ENCODE data around the gene TPRA1.

Gene TPRA1

GRCh38 chr3:127590593-127591465, at the start of gene TPRA1:
TSS of gene TPRA1 (minus strand) at chr3:127590733. CDS start at chr3:127580146, 10,587 bp downstream.
- DNase-seq (ENCODE audit: low read depth), result peak; percentile 96

DNA sequence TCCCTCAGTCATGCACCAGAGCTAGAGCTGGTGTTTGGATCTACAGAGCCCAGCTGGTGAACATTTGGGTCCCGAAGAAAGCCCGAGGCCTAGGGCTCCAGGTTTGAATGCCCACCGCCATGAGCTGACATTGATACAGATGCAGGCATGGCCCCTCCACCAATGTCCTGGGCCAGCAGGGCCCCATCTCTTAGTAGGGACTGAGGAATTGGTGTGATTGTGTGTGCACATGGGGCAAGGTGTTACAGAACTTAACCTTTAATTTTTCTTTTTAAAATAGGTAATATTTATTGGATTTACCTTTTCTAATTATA, 49.5 kb upstream of the TPRA1 start:
- DNase-seq (ENCODE audit: low read depth), result no peak

- DNase-seq (ENCODE audit: low read depth), result peak; percentile 20
Measured at GRCh38 chr3:127639173-127640041, 48.9 kb upstream of the TPRA1 start.

DNA sequence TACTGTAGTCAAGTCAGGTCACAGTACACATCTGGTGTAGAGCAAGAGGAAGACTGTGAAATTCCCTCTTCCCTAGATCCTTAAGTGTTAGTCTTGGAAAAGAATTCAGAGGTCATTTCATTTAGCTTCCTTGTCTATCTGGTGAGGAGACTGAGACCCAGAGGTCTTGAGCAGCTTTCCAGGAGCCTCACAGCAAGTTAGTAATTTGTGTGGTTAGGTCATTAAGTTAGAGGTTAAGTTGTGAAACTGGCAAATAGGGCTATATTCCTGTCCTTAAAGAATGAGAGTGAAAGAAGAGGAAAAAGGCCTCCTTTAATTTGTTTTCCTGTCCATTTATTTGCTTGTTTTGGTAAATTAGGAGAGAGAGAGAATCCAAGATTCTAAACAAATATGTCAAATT, 47.4 kb upstream of the TPRA1 start:
- no peak for DNase-seq (ENCODE audit: low read depth)

GRCh38 chr3:127637546-127637945, 47.0 kb upstream of the TPRA1 start:
- no peak for DNase-seq (ENCODE audit: low read depth)

DNA sequence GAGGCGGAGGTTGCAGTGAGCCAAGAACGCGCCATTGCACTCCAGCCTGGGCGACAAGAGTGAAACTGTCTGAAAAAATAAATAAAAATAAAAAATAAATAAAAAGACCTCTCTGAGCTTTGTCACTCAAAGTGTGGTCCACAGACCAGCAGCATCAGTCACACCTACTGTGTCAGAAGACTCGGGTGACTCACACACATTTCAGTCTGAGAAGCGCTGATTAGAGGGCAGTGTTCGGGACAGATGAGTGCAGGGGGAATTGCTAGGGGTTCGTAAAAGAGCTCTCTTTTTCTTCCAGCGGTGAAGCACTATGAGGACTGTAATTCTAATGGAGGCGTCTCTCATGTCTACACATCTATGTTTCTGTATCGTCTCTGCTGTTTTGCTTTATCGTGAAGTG, 44.1 kb upstream of the TPRA1 start:
- DNase-seq (ENCODE audit: low read depth), result no peak

GRCh38 chr3:127632035-127632820, 41.7 kb upstream of the TPRA1 start:
- DNase-seq (ENCODE audit: low read depth), result no peak

GRCh38 chr3:127630811-127631714, 40.5 kb upstream of the TPRA1 start:
- DNase-seq (ENCODE audit: low read depth), result no peak

- DNase-seq (ENCODE audit: low read depth), result no peak
Measured at GRCh38 chr3:127629467-127630403, 39.2 kb upstream of the TPRA1 start.

- DNase-seq (ENCODE audit: low read depth), result peak; percentile 59
Measured at GRCh38 chr3:127628788-127629466, 38.4 kb upstream of the TPRA1 start, which contains the start of gene PODXL2. TSS of gene PODXL2 (plus strand) at chr3:127629185. CDS start at chr3:127629220, 35 bp downstream.

GRCh38 chr3:127628426-127628787, 37.9 kb upstream of the TPRA1 start:
- no peak for DNase-seq (ENCODE audit: low read depth)

- no peak for DNase-seq (ENCODE audit: low read depth)
Measured at GRCh38 chr3:127625821-127626220, 35.3 kb upstream of the TPRA1 start.

- DNase-seq (ENCODE audit: low read depth), result no peak
Measured at GRCh38 chr3:127624063-127624462, 33.5 kb upstream of the TPRA1 start.

GRCh38 chr3:127622772-127623576, 32.4 kb upstream of the TPRA1 start:
- DNase-seq (ENCODE audit: low read depth), result no peak

DNA sequence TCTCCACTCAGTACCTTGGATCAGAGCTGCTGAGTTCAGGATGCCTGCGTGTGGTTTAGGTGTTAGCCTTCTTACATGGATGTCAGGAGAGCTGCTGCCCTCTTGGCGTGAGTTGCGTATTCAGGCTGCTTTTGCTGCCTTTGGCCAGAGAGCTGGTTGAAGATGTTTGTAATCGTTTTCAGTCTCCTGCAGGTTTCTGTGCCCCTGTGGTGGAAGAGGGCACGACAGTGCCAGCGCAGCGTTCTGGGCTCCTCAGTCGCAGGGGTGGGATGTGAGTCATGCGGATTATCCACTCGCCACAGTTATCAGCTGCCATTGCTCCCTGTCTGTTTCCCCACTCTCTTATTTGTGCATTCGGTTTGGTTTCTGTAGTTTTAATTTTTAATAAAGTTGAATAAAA, 31.5 kb upstream of the TPRA1 start:
- DNase-seq (ENCODE audit: low read depth), result no peak

DNA sequence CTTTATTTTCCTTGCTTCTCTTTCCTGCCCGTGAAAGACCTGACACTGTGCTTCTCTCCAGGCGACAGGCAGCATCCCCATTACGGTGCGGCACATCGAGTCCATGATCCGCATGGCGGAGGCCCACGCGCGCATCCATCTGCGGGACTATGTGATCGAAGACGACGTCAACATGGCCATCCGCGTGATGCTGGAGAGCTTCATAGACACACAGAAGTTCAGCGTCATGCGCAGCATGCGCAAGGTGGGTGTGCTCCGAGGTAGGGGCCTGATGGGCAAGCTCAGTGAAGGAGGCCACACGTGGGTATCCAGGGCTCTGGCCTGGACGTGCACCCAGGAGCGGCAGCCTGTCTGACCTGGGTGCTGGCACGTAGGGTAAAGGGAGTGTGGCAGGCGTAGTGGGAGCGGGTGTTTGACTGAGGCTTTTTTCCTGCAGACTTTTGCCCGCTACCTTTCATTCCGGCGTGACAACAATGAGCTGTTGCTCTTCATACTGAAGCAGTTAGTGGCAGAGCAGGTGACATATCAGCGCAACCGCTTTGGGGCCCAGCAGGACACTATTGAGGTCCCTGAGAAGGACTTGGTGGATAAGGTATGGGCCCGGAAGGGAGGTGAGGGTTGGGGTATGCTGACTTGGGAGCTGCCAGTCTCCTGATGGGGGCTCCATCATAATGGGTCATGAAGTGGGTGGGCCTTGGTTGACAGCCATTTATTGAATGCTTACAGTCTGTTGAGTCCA, 30.3 kb upstream of the TPRA1 start:
- no peak for DNase-seq (ENCODE audit: low read depth)

DNA sequence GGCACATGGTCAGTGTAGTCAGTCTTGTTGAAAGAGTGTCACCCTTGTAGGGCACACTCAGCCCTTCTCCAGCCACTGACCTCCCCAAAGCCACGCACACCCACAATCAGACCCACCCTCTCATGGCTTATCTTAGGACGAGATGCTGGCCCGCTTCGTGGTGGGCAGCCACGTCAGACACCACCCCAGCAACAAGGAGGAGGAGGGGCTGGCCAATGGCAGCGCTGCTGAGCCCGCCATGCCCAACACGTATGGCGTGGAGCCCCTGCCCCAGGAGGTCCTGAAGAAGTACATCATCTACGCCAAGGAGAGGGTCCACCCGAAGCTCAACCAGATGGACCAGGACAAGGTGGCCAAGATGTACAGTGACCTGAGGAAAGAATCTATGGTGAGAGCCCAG, 28.4 kb upstream of the TPRA1 start:
- DNase-seq (ENCODE audit: low read depth), result no peak
